ENCODE data around the gene HIPK1. TPM values are rescaled to one million over a fixed set of nuclear protein-coding genes. Genes with fewer than 3 reads are reported as not detected.

Gene HIPK1
- total and polyA plus RNA-seq, 8 donors, result 38.7 to 77.4 (median 45.4) TPM

DNA sequence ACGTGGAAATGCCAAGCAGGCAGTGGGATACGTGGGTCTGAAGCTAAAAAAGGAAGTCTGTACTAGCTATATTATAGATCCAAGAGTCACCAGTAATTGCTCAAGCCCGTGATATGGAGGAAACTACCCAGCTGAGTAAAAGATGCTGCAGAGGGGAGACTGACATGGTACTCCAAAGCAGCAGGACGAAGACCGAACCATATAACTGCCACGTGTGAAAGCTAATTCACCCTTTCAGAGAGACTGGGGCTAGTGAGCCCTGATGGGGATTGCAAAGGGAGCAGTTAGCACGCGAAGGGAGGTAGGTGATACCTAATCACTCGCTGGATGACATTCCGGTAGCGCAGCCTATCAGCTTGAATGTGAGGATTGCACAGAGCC is 24.8 kb upstream of the HIPK1 start:
- peak; percentile 16 for ATAC-seq
- TF ChIP-seq, protein P1, sequence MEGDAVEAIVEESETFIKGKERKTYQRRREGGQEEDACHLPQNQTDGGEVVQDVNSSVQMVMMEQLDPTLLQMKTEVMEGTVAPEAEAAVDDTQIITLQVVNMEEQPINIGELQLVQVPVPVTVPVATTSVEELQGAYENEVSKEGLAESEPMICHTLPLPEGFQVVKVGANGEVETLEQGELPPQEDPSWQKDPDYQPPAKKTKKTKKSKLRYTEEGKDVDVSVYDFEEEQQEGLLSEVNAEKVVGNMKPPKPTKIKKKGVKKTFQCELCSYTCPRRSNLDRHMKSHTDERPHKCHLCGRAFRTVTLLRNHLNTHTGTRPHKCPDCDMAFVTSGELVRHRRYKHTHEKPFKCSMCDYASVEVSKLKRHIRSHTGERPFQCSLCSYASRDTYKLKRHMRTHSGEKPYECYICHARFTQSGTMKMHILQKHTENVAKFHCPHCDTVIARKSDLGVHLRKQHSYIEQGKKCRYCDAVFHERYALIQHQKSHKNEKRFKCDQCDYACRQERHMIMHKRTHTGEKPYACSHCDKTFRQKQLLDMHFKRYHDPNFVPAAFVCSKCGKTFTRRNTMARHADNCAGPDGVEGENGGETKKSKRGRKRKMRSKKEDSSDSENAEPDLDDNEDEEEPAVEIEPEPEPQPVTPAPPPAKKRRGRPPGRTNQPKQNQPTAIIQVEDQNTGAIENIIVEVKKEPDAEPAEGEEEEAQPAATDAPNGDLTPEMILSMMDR (IDR thresholded peaks at IDR 0.05), result no peak
- Histone ChIP-seq H3K27ac (peak overlapping the region; percentile 94 to 96), H3K36me3 (peaks cover 0 to 35% of the 10 kb centered on the region in 2 donors), H3K9me3 (no peaks in the 10 kb centered on the region), H3K27me3 (no peaks in the 10 kb centered on the region), H3K4me1 (peaks cover 12 to 52% of the 10 kb centered on the region in 2 donors), H3K4me3 (peak overlapping the region; percentile 77 to 79)
- intact Hi-C loops (cut with DNase I), result loop anchor here in 1 of 2 donors (5.0 kb wide), 1 partner anchor 57 kb away; no protein-coding TSS in a partner anchor
- no peak for DNase-seq

DNA sequence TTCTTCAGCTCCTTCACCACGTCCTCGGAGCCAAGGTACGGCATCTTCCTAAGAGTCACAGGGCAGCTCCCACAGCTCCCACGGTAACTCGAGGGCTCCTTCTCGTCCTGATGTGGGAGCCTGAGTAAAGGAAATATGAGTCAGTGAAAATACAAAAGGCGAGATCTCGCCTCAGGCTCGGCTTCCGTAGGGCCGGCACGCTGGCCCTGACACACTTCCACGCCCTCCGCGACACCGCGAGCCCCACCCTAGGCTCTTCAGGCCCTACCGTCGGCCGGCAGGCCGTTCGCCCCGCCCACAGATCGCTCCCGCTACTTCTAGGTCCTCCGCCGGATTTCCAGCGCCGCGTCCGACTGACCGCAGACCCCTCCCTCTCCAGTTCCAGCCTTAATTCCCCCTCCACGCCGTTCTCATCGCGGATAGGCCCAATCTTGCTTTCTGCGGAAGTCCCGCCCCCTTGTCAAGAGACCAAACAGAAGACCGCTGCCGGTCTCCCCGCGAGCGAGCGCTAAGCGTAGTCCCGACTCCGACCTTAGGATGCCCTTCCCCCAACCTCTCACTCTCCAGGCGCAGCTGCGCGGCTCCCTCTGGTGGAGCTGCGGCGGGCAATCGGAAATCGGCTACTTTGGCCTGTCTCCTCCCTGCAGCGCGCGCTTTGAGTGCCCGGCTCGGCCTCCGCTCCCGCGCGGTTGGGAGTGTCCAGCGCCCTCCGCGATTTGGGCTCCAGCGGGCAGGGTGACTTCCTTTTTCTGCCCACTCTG is 24.3 kb upstream of the HIPK1 start, which contains the start of the genes AP4B1 and DCLRE1B:
Gene AP4B1 (minus strand): TSS at position 126 of the 761 bp plus-strand sequence. CDS start 82 bp downstream, at position 44.
Gene DCLRE1B (plus strand): TSS at position 653 of the 761 bp plus-strand sequence. CDS start 261 bp downstream, outside the sequence.
- peak; percentile 97 for ATAC-seq
- TF ChIP-seq, protein P1 (IDR thresholded peaks at IDR 0.05), result peak; percentile 44 to 64
- H3K9me3 ChIP-seq, result no peaks in the 10 kb centered on the region
- H3K36me3 ChIP-seq, result peaks cover 0 to 31% of the 10 kb centered on the region in 2 donors
- H3K4me1 ChIP-seq, result peaks cover 12 to 56% of the 10 kb centered on the region in 2 donors
- intact Hi-C loops (cut with DNase I), result loop anchor here in 1 of 2 donors (5.0 kb wide), 1 partner anchor 58 kb away; no protein-coding TSS in a partner anchor
- H3K4me3 ChIP-seq, result peak within 1 kb of the TSS; percentile 77 to 79
- H3K27me3 ChIP-seq, result no peaks in the 10 kb centered on the region
- peak within 1 kb of the TSS; percentile 94 to 96 for H3K27ac ChIP-seq
- DNase-seq, result peak; percentile 100

DNA sequence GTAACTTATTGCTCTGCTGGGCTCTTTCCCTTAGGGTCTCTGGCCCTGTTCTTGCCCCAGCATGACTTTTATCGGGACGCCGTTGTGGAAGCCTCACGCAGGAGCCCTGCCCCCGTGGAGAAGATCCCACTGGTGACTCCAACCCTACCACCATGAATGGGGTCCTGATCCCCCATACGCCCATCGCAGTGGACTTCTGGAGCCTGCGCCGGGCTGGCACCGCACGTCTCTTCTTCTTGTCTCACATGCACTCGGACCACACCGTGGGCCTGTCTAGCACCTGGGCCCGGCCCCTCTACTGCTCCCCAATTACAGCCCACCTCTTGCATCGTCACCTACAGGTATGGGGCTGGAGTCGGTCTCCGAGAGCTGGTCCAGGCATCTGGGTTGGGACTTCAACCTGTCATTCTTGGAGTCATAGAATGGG is 23.7 kb upstream of the HIPK1 start:
- TF ChIP-seq, protein P1 (IDR thresholded peaks at IDR 0.05), result no peak
- intact Hi-C loops (cut with DNase I), result no loop called here
- H3K36me3 ChIP-seq, result peaks cover 0 to 31% of the 10 kb centered on the region in 2 donors
- peak in 1 of 4 donors; percentile 51 for DNase-seq
- no peaks in the 10 kb centered on the region for H3K27me3 ChIP-seq
- peaks cover 12 to 56% of the 10 kb centered on the region in 2 donors for H3K4me1 ChIP-seq
- peak; percentile 0 for ATAC-seq
- no peaks in the 10 kb centered on the region for H3K9me3 ChIP-seq
- H3K27ac ChIP-seq, result peak overlapping the region; percentile 94 to 96
- peak overlapping the region; percentile 77 to 79 for H3K4me3 ChIP-seq

DNA sequence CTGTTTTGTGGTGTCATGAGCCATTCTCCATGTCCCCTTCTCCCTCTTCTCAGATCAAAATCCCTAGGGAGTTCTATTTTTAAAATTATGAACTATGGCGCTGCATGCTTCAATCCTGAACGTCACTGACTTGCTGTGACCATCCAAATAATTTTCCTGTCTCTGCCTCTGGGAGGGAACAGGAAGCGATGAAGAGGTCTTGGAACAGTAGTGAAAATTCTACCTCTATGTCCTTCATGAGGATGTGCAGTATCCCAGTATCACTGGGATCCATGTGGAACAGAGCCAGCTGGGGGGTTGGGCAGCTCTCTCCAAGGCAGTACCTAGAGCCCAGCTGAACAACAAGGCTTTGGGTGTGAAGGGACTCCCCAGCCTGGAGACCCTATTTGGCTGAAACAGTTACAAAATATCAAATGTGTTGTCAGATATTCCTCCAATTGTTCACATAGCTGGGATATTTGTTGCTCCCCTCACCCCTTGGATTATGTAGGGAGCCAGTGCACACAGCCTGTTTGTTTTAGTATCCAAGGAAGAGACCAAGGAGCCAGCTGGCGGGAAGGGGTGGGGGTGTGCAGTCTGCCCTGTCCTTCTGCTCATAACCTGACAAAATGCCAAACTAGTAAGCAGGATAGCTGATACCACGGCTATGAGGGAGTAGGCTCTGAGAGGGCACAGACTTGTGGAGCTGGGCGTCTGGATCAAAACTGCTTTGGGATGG is 16.4 kb upstream of the HIPK1 start:
- peak overlapping the region; percentile 31 to 49 for H3K27ac ChIP-seq
- no peaks in the 10 kb centered on the region for H3K27me3 ChIP-seq
- TF ChIP-seq, protein P1 (IDR thresholded peaks at IDR 0.05), result no peak
- ATAC-seq (peak; percentile 53), DNase-seq (peak in 2 of 4 donors; percentile 53 to 80)
- peaks cover 0 to 44% of the 10 kb centered on the region in 2 donors for H3K36me3 ChIP-seq
- H3K4me3 ChIP-seq, result no peak overlapping the region
- no peaks in the 10 kb centered on the region for H3K9me3 ChIP-seq
- intact Hi-C loops (cut with DNase I), result no loop called here
- peaks cover 0 to 18% of the 10 kb centered on the region in 2 donors for H3K4me1 ChIP-seq
